HEK293 (cell line): Measurements from ENCODE around the gene KLHL21.

Experiments used
- CTCF ChIA-PET: fragments of 350-600 bp; formaldehyde crosslinking; extraction: SDS; loops from one replicate; lab custom pipeline; 2021; ENCODE audit warnings: antibody characterized with exemption; lab: Yijun Ruan, JAX
- POLR2A ChIA-PET: fragments of 300-600 bp; formaldehyde crosslinking; extraction: SDS; loops from one replicate; lab custom pipeline; 2020; ENCODE audit warnings: antibody characterized with exemption, inconsistent platforms; lab: Yijun Ruan, JAX
- H3K27ac ChIP-seq: fragments of 200-500 bp; sonication (Bioruptor generic); 2 replicates; pipeline ENCODE4 v1.5.1; 2014; ENCODE audit warnings: low read depth, low read length, control low read depth, inconsistent platforms; ENCODE audit errors: extremely low read depth
- H3K36me3 ChIP-seq, 2 experiments: fragments of 200-500 bp in 1 of 2; sonication (Bioruptor generic) in 1 of 2; 1 replicate in 1 of 2; 2 replicates in 1 of 2; pipeline ENCODE4 v1.5.1; 2014 to 2017; ENCODE audit warnings: inconsistent platforms in 2 of 2, low read length in 2 of 2; ENCODE audit not compliant: control insufficient read depth in 2 of 2, insufficient read depth in 1 of 2
- H3K4me1 ChIP-seq: fragments of 200-500 bp; sonication (Bioruptor generic); 2 replicates; pipeline ENCODE4 v1.5.1; 2014; ENCODE audit warnings: mild to moderate bottlenecking, low read length, inconsistent platforms; ENCODE audit not compliant: control insufficient read depth, insufficient read depth
- H3K4me3 ChIP-seq: 2 replicates; pipeline ENCODE4 v1.5.1; 2011; ENCODE audit warnings: low read depth, mild to moderate bottlenecking, control low read depth, low read length, moderate library complexity
- H3K9me3 ChIP-seq: fragments of 200-500 bp; sonication (Bioruptor generic); 2 replicates; pipeline ENCODE4 v1.5.1; 2014; ENCODE audit warnings: low read depth, low read length, inconsistent platforms; ENCODE audit not compliant: control insufficient read depth, insufficient read depth
- EGR2 ChIP-seq: fragments of 450-650 bp; formaldehyde crosslinking; IDR thresholded peaks from 2 replicates; pipeline ENCODE4 v1.5.1; 2016; ENCODE audit warnings: low read depth, missing biosample characterization, missing genetic modification characterization
- HOXD13 ChIP-seq: sonication (generic); formaldehyde crosslinking; IDR thresholded peaks from 2 replicates; pipeline ENCODE4 v1.8.0; 2022; ENCODE audit warnings: missing genetic modification reagents, borderline replicate concordance
- KLF1 ChIP-seq: fragments of 450-650 bp; formaldehyde crosslinking; IDR thresholded peaks from 2 replicates; pipeline ENCODE4 v1.5.1; 2016; ENCODE audit warnings: missing biosample characterization, missing genetic modification characterization
- ZBTB20 ChIP-seq: fragments of 450-650 bp; formaldehyde crosslinking; IDR thresholded peaks from 2 replicates; pipeline ENCODE4 v1.5.1; 2016; ENCODE audit warnings: missing biosample characterization, missing genetic modification characterization
- ZNF112 ChIP-seq: fragments of 450-650 bp; formaldehyde crosslinking; IDR thresholded peaks from 2 replicates; pipeline ENCODE4 v1.5.0; 2017; ENCODE audit warnings: missing biosample characterization, missing genetic modification characterization
- ZNF138 ChIP-seq: fragments of 450-650 bp; formaldehyde crosslinking; IDR thresholded peaks from 2 replicates; pipeline ENCODE4 v1.5.1; 2016; ENCODE audit warnings: missing biosample characterization, missing genetic modification characterization, borderline replicate concordance
- ZNF223 ChIP-seq: fragments of 450-650 bp; formaldehyde crosslinking; IDR thresholded peaks from 2 replicates; pipeline ENCODE4 v1.5.1; 2016; ENCODE audit warnings: missing biosample characterization, missing genetic modification characterization
- ZNF274 ChIP-seq, 2 experiments: fragments of 200-500 bp in 1 of 2; fragments of 450-650 bp in 1 of 2; sonication (Bioruptor generic) in 1 of 2; formaldehyde crosslinking in 1 of 2; IDR thresholded peaks; 2 replicates each; pipeline versions ENCODE4 v1.5.1 to v1.6.1; 2014 to 2016; ENCODE audit warnings: borderline replicate concordance in 1 of 2, inconsistent platforms in 1 of 2, low read length in 1 of 2, missing biosample characterization in 1 of 2, missing genetic modification characterization in 1 of 2
- ZNF280C ChIP-seq: fragments of 450-650 bp; formaldehyde crosslinking; IDR thresholded peaks from 2 replicates; pipeline ENCODE4 v1.5.1; 2016; ENCODE audit warnings: missing biosample characterization, missing genetic modification characterization
- ZNF362 ChIP-seq: fragments of 450-650 bp; formaldehyde crosslinking; IDR thresholded peaks from 2 replicates; pipeline ENCODE4 v1.5.1; 2016; ENCODE audit warnings: missing biosample characterization, missing genetic modification characterization
- ZNF366 ChIP-seq: fragments of 450-650 bp; formaldehyde crosslinking; conservative IDR thresholded peaks from 2 replicates; pipeline ENCODE4 v1.5.1; 2016; ENCODE audit warnings: missing biosample characterization, missing genetic modification characterization
- ZNF518A ChIP-seq: fragments of 450-650 bp; formaldehyde crosslinking; conservative IDR thresholded peaks from 2 replicates; pipeline ENCODE4 v1.5.1; 2016; ENCODE audit warnings: low read depth, missing biosample characterization, missing genetic modification characterization
- ZNF555 ChIP-seq: fragments of 450-650 bp; formaldehyde crosslinking; conservative IDR thresholded peaks from 2 replicates; pipeline ENCODE4 v1.5.1; 2017; ENCODE audit warnings: missing biosample characterization, mild to moderate bottlenecking, missing genetic modification characterization, inconsistent platforms
- ZNF624 ChIP-seq: fragments of 450-650 bp; formaldehyde crosslinking; IDR thresholded peaks from 2 replicates; pipeline ENCODE4 v1.5.1; 2017; ENCODE audit warnings: missing biosample characterization, missing genetic modification characterization
- ZNF645 ChIP-seq: fragments of 450-650 bp; formaldehyde crosslinking; IDR thresholded peaks from 2 replicates; pipeline ENCODE4; 2016; ENCODE audit warnings: missing biosample characterization, missing genetic modification characterization
- ZNF654 ChIP-seq: fragments of 450-650 bp; formaldehyde crosslinking; IDR thresholded peaks from 2 replicates; pipeline ENCODE4 v1.5.1; 2016; ENCODE audit warnings: low read depth, missing biosample characterization, missing genetic modification characterization
- ZNF692 ChIP-seq: fragments of 450-650 bp; formaldehyde crosslinking; IDR thresholded peaks from 2 replicates; pipeline ENCODE4 v1.5.1; 2016; ENCODE audit warnings: missing biosample characterization, missing genetic modification characterization

Gene KLHL21

GRCh38 chr1:6627031-6627430, 24.4 kb upstream of the KLHL21 start:
- no peaks in the 10 kb centered on the region for H3K9me3 ChIP-seq
- H3K36me3 ChIP-seq, result peaks cover 26 to 78% of the 10 kb centered on the region in 2 experiments; a peak in 2 of 3 replicates
- POLR2A ChIA-PET, result no interaction called here
- no peak overlapping the region for H3K4me3 ChIP-seq
- H3K27ac ChIP-seq, result no peak overlapping the region
- CTCF ChIA-PET, result interaction anchor here (0.6 to 1.0 kb wide), 2 partner anchors 8 to 69 kb away, joined by 3 to 4 read pairs; no protein-coding TSS in a partner anchor
- TF ChIP-seq ZNF654 (tag by site-specific recombination) (no peak), ZNF366 (no peak), ZNF645 (tag by site-specific recombination) (no peak), ZNF555 (tag by site-specific recombination) (no peak), ZNF138 (no peak), HOXD13 (CRISPR knock-in tag) (no peak), ZNF280C (no peak), ZNF223 (tag by site-specific recombination) (no peak), ZNF692 (tag by site-specific recombination) (no peak), ZNF112 (tag by site-specific recombination) (no peak), ZNF518A (tag by site-specific recombination) (no peak), ZNF362 (tag by site-specific recombination) (no peak), KLF1 (tag by site-specific recombination) (no peak), ZNF624 (tag by site-specific recombination) (no peak), ZBTB20 (tag by site-specific recombination) (no peak), ZNF274 (IDR thresholded peaks at IDR 0.05; ENCODE audit: low read length) (no peak), ZNF274 (tag by site-specific recombination; IDR thresholded peaks at IDR 0.05; ENCODE audit: borderline replicate concordance) (no peak), EGR2 (tag by site-specific recombination) (no peak)
- no peaks in the 10 kb centered on the region for H3K4me1 ChIP-seq
